Head of caudate nucleus (tissue), 42 donors: ENCODE data around the gene MSTO1.
"Not testable (repeated sequence)": the region's sequence is repeated elsewhere in the genome, so short reads cannot be mapped to it uniquely, and the experiment has no call there.

ENCODE experiments used
- DNase-seq, 42 donors: peaks; one replicate each; pipeline versions ENCODE4 v3.0.0 to v3.0.0-alpha.2; 2020 to 2021; ENCODE audit warnings: mixed read lengths in 7 of 42
- intact Hi-C: fragments of 100-400 bp; cut with DNase I; formaldehyde crosslinking; loops from one replicate; pipeline ENCODE4 v1.15.0; 2022

Gene MSTO1

DNA sequence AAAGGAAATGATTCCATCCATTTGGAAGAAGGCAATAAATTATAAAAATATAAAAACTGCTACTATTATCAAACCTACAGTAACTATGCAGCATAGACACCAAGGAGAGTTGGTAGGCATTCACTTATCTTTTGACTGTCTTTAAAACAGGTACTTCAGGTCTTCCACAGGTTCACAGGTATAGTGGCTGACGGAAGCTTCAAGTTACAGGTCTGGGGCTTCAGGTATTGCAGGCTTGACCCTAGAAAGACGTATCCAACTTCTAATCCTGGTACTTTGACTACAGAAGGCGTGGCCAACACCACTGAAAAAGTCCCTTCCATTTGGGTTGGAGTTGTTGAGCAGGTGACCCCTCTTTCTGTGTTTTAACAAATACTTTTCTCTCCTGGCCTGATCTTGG is 42.9 kb downstream of the MSTO1 start:
- no peak for DNase-seq
- intact Hi-C loops, result no loop called here

DNA sequence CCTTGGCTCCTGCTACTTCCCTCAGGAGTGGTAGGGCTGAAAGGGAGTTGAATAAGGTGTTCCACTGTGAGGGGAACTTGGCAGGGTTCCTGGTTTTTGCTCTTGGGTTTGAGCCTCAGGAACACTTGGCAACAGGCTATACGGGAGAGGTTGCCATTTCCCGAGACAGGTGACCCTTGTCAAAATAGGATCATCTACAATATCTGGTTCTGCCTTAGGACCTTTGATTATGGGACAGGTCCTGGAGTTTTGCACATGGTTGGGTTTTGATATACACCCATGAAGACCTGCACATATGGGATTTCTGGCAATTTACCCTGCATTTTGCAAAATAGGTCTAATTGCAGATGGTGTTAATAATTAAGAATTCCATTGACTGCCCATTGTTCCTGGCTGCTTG is 47.4 kb downstream of the MSTO1 start:
- peak in 3 of 42 donors; percentile 20 to 45 (median 21) for DNase-seq
- intact Hi-C loops, result no loop called here

DNA sequence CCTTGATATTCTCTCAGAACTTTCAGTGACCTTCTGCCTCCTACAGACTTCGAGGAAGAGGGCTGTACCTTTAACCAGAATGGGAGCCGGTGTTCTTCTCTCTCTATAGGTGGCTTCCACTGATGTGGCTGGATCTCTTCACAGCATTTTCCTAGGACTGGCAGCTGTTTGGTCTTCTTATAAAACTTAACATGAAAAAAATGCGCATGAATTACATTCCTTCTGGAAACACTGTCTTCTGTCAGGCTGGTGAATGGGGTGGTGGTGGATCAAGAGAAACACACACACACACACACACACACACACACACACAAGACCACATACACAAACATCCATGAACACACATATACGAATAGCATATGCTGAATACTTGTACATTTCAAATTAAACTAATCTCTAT is 51.2 kb downstream of the MSTO1 start:
- intact Hi-C loops, DNase-seq: not testable (repeated sequence)
